PC-9 (cell line): Measurements from ENCODE around the gene CBX1.

ENCODE experiments used
- EZH2 ChIP-seq: fragments of 200-600 bp; sonication (generic); IDR thresholded peaks from 2 replicates; pipeline ENCODE4 v1.8.0; 2017; ENCODE audit warnings: antibody characterized with exemption, low read depth
- TF ChIP-seq, protein P1 (sequence below): fragments of 200-600 bp; sonication (generic); conservative IDR thresholded peaks from 2 replicates; pipeline ENCODE4 v1.6.1; 2017; ENCODE audit warnings: mixed run types, antibody characterized with exemption, mild to moderate bottlenecking, moderate library complexity

DNA sequence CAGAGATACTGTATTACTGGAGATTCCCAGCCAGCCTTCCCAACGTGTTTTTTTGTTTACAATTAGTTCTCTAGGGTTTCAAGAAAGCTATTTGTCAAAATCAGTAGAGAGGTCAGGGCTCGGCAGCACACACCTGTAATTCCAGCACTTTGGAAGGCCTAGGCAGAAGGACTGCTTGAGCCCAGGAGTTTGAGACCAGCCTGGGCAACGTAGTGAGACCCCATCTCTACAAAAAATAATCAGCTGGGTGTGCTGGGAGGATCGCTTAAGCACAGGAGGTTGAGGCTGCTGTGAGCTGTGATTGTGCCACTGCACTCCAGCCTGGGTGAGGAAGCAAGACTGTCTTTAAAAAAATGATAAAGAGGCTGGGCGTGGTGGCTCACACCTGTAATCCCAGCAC lies 19.4 kb downstream of the CBX1 start:
- TF ChIP-seq EZH2 = no peak
- TF ChIP-seq, protein P1, sequence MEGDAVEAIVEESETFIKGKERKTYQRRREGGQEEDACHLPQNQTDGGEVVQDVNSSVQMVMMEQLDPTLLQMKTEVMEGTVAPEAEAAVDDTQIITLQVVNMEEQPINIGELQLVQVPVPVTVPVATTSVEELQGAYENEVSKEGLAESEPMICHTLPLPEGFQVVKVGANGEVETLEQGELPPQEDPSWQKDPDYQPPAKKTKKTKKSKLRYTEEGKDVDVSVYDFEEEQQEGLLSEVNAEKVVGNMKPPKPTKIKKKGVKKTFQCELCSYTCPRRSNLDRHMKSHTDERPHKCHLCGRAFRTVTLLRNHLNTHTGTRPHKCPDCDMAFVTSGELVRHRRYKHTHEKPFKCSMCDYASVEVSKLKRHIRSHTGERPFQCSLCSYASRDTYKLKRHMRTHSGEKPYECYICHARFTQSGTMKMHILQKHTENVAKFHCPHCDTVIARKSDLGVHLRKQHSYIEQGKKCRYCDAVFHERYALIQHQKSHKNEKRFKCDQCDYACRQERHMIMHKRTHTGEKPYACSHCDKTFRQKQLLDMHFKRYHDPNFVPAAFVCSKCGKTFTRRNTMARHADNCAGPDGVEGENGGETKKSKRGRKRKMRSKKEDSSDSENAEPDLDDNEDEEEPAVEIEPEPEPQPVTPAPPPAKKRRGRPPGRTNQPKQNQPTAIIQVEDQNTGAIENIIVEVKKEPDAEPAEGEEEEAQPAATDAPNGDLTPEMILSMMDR = no peak
